ENCODE data around the gene NUP42.

NUP42 gene

GRCh38 chr7:23205909-23206767 lies 24.3 kb downstream of the NUP42 start:
- Histone ChIP-seq H3K27ac (ENCODE audit: low read length) (no peak overlapping the region), H3K9me3 (ENCODE audit: insufficient read depth, low read depth, low read length) (no peaks in the 10 kb centered on the region), H3K27me3 (ENCODE audit: insufficient read depth, low read length) (no peaks in the 10 kb centered on the region), H3K36me3 (ENCODE audit: insufficient read depth, low read depth, low read length) (peaks cover 7% of the 10 kb centered on the region), H3K4me3 (ENCODE audit: low read length) (no peak overlapping the region), H3K4me1 (ENCODE audit: insufficient read depth, low read length) (no peaks in the 10 kb centered on the region), H3K9ac (ENCODE audit: low read depth, low read length) (no peak overlapping the region)

DNA sequence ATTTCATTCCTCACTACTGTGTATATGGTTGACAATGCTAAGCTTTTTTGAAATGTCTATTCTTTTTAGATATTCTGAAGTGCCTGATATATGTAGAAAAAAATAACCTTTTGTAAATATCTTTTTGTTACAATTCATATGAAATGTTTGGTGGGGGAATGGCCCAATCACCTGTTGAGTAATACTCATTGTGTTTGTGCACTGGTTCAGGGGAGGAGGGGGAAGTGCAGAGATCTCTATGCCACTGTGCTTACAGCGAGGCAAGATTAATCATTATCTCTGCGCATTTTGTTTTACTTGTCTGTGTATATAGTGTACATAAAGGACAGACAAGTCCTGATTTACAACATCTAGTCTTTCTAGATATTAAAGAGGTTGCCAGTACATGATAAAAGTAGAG lies 25.2 kb downstream of the NUP42 start:
- Histone ChIP-seq H3K9ac (ENCODE audit: low read depth, low read length) (no peak overlapping the region), H3K27me3 (ENCODE audit: insufficient read depth, low read length) (no peaks in the 10 kb centered on the region), H3K4me1 (ENCODE audit: insufficient read depth, low read length) (no peaks in the 10 kb centered on the region), H3K27ac (ENCODE audit: low read length) (no peak overlapping the region), H3K9me3 (ENCODE audit: insufficient read depth, low read depth, low read length) (no peaks in the 10 kb centered on the region), H3K4me3 (ENCODE audit: low read length) (no peak overlapping the region), H3K36me3 (ENCODE audit: insufficient read depth, low read depth, low read length) (no peaks in the 10 kb centered on the region)

- no peaks in the 10 kb centered on the region for H3K4me1 ChIP-seq (ENCODE audit: insufficient read depth, low read length)
- H3K36me3 ChIP-seq (ENCODE audit: insufficient read depth, low read depth, low read length): no peaks in the 10 kb centered on the region
- no peak overlapping the region for H3K9ac ChIP-seq (ENCODE audit: low read depth, low read length)
- no peaks in the 10 kb centered on the region for H3K9me3 ChIP-seq (ENCODE audit: insufficient read depth, low read depth, low read length)
- no peak overlapping the region for H3K4me3 ChIP-seq (ENCODE audit: low read length)
- H3K27ac ChIP-seq (ENCODE audit: low read length): no peak overlapping the region
- no peaks in the 10 kb centered on the region for H3K27me3 ChIP-seq (ENCODE audit: insufficient read depth, low read length)
Measured at GRCh38 chr7:23207884-23208283, 26.0 kb downstream of the NUP42 start.

- no peak overlapping the region for H3K4me3 ChIP-seq (ENCODE audit: low read length)
- H3K9ac ChIP-seq (ENCODE audit: low read depth, low read length): no peak overlapping the region
- no peaks in the 10 kb centered on the region for H3K27me3 ChIP-seq (ENCODE audit: insufficient read depth, low read length)
- no peak overlapping the region for H3K27ac ChIP-seq (ENCODE audit: low read length)
- H3K4me1 ChIP-seq (ENCODE audit: insufficient read depth, low read length): no peaks in the 10 kb centered on the region
- no peaks in the 10 kb centered on the region for H3K36me3 ChIP-seq (ENCODE audit: insufficient read depth, low read depth, low read length)
- no peaks in the 10 kb centered on the region for H3K9me3 ChIP-seq (ENCODE audit: insufficient read depth, low read depth, low read length)
Measured at GRCh38 chr7:23208316-23208715, 26.5 kb downstream of the NUP42 start.

- no peaks in the 10 kb centered on the region for H3K9me3 ChIP-seq (ENCODE audit: insufficient read depth, low read depth, low read length)
- no peak overlapping the region for H3K9ac ChIP-seq (ENCODE audit: low read depth, low read length)
- no peaks in the 10 kb centered on the region for H3K4me1 ChIP-seq (ENCODE audit: insufficient read depth, low read length)
- H3K36me3 ChIP-seq (ENCODE audit: insufficient read depth, low read depth, low read length): no peaks in the 10 kb centered on the region
- H3K4me3 ChIP-seq (ENCODE audit: low read length): no peak overlapping the region
- no peak overlapping the region for H3K27ac ChIP-seq (ENCODE audit: low read length)
- H3K27me3 ChIP-seq (ENCODE audit: insufficient read depth, low read length): no peaks in the 10 kb centered on the region
Measured at GRCh38 chr7:23210506-23210905, 28.7 kb downstream of the NUP42 start.

DNA sequence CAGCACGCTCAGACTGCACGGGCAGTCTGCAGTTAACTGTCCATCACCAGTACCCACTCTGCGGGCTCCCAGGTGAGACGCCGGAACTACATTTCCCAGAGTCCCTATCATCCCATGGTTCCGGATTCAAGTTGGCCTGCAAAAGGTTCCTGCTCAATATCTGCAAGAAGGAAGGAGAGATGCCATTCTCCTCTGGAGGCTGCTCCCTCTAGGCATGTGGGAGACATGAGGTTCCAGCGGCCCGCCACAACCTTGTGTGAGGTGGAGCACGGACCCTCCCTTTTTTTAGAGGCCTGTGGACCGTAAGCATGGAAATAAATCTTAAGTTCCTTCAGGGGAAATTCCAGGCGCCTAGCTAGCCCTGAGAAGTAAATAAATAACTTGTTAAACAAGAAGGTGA lies 29.7 kb downstream of the NUP42 start:
- H3K36me3 ChIP-seq (ENCODE audit: insufficient read depth, low read depth, low read length): no peaks in the 10 kb centered on the region
- no peak overlapping the region for H3K27ac ChIP-seq (ENCODE audit: low read length)
- no peaks in the 10 kb centered on the region for H3K9me3 ChIP-seq (ENCODE audit: insufficient read depth, low read depth, low read length)
- H3K4me3 ChIP-seq (ENCODE audit: low read length): no peak overlapping the region
- H3K9ac ChIP-seq (ENCODE audit: low read depth, low read length): no peak overlapping the region
- H3K4me1 ChIP-seq (ENCODE audit: insufficient read depth, low read length): no peaks in the 10 kb centered on the region
- H3K27me3 ChIP-seq (ENCODE audit: insufficient read depth, low read length): no peaks in the 10 kb centered on the region

DNA sequence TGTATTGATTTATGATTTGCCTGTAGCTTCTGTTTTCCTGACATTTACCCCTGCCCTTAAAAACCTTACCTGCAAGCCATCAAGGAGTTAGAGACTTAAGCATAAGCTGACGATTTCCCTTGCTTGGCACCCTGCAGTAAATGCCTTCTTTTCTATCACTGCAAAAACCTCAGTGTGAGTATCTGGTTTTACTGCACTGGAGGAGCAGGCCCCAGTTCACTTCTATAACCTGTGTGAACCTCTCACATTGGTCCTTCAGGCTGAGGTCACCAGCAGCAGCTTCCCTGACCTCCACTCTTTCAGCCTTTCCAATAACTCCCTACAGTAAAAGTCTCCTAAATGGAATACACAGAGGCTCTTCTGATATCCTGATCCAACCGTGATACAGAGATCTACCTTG lies 30.5 kb downstream of the NUP42 start:
- no peaks in the 10 kb centered on the region for H3K9me3 ChIP-seq (ENCODE audit: insufficient read depth, low read depth, low read length)
- H3K4me1 ChIP-seq (ENCODE audit: insufficient read depth, low read length): no peaks in the 10 kb centered on the region
- no peaks in the 10 kb centered on the region for H3K27me3 ChIP-seq (ENCODE audit: insufficient read depth, low read length)
- no peaks in the 10 kb centered on the region for H3K36me3 ChIP-seq (ENCODE audit: insufficient read depth, low read depth, low read length)
- no peak overlapping the region for H3K4me3 ChIP-seq (ENCODE audit: low read length)
- no peak overlapping the region for H3K27ac ChIP-seq (ENCODE audit: low read length)
- H3K9ac ChIP-seq (ENCODE audit: low read depth, low read length): no peak overlapping the region

GRCh38 chr7:23212841-23213240 lies 31.0 kb downstream of the NUP42 start:
- no peaks in the 10 kb centered on the region for H3K36me3 ChIP-seq (ENCODE audit: insufficient read depth, low read depth, low read length)
- no peak overlapping the region for H3K9ac ChIP-seq (ENCODE audit: low read depth, low read length)
- no peaks in the 10 kb centered on the region for H3K27me3 ChIP-seq (ENCODE audit: insufficient read depth, low read length)
- no peak overlapping the region for H3K4me3 ChIP-seq (ENCODE audit: low read length)
- no peaks in the 10 kb centered on the region for H3K4me1 ChIP-seq (ENCODE audit: insufficient read depth, low read length)
- no peak overlapping the region for H3K27ac ChIP-seq (ENCODE audit: low read length)
- no peaks in the 10 kb centered on the region for H3K9me3 ChIP-seq (ENCODE audit: insufficient read depth, low read depth, low read length)

DNA sequence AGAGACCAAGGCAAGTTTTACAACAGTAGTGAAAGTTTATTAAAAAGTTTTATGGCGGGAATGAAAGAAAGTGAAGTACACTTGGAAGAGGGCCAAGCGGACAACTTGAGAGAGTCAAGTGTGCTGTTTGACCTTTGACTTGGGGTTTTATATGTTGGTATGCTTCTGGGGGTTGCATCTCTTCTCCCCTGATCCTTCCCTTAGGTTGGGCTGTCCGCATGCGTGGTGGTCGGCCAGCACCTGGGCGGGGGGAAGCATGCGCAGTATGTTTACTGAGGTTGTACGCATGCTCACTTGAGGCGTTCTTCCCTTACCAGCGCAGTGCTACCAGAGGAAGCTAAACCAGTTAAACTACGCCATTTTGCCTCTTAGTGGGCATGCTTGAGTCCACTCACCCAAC lies 31.9 kb downstream of the NUP42 start:
- H3K4me3 ChIP-seq (ENCODE audit: low read length): no peak overlapping the region
- no peak overlapping the region for H3K9ac ChIP-seq (ENCODE audit: low read depth, low read length)
- no peaks in the 10 kb centered on the region for H3K27me3 ChIP-seq (ENCODE audit: insufficient read depth, low read length)
- no peaks in the 10 kb centered on the region for H3K4me1 ChIP-seq (ENCODE audit: insufficient read depth, low read length)
- H3K36me3 ChIP-seq (ENCODE audit: insufficient read depth, low read depth, low read length): no peaks in the 10 kb centered on the region
- no peak overlapping the region for H3K27ac ChIP-seq (ENCODE audit: low read length)
- H3K9me3 ChIP-seq (ENCODE audit: insufficient read depth, low read depth, low read length): no peaks in the 10 kb centered on the region

GRCh38 chr7:23214423-23214822 lies 32.6 kb downstream of the NUP42 start:
- Histone ChIP-seq H3K27me3 (ENCODE audit: insufficient read depth, low read length) (no peaks in the 10 kb centered on the region), H3K9ac (ENCODE audit: low read depth, low read length) (no peak overlapping the region), H3K4me3 (ENCODE audit: low read length) (no peak overlapping the region), H3K36me3 (ENCODE audit: insufficient read depth, low read depth, low read length) (no peaks in the 10 kb centered on the region), H3K4me1 (ENCODE audit: insufficient read depth, low read length) (no peaks in the 10 kb centered on the region), H3K9me3 (ENCODE audit: insufficient read depth, low read depth, low read length) (no peaks in the 10 kb centered on the region), H3K27ac (ENCODE audit: low read length) (no peak overlapping the region)

DNA sequence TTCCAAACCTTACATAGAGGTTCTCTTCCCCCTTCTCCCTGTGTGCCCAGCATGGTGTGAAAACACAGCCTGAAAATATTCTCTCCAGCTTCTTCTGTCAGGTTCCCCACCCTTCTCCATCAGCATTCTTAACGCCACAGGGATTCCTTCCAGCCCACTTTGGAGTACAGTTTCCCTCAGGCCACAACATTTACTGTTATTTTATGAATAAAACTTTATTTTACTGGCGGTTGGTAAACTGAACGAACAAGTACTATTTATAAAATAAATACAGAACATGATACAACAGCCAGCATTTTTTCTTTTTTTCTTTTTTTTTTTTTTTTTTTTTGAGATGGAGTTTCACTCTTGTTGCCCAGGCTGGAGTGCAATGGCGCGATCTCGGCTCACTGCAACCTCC lies 33.1 kb downstream of the NUP42 start:
- H3K4me3 ChIP-seq (ENCODE audit: low read length): no peak overlapping the region
- H3K9ac ChIP-seq (ENCODE audit: low read depth, low read length): no peak overlapping the region
- no peaks in the 10 kb centered on the region for H3K4me1 ChIP-seq (ENCODE audit: insufficient read depth, low read length)
- no peaks in the 10 kb centered on the region for H3K36me3 ChIP-seq (ENCODE audit: insufficient read depth, low read depth, low read length)
- no peaks in the 10 kb centered on the region for H3K9me3 ChIP-seq (ENCODE audit: insufficient read depth, low read depth, low read length)
- H3K27me3 ChIP-seq (ENCODE audit: insufficient read depth, low read length): no peaks in the 10 kb centered on the region
- H3K27ac ChIP-seq (ENCODE audit: low read length): no peak overlapping the region

DNA sequence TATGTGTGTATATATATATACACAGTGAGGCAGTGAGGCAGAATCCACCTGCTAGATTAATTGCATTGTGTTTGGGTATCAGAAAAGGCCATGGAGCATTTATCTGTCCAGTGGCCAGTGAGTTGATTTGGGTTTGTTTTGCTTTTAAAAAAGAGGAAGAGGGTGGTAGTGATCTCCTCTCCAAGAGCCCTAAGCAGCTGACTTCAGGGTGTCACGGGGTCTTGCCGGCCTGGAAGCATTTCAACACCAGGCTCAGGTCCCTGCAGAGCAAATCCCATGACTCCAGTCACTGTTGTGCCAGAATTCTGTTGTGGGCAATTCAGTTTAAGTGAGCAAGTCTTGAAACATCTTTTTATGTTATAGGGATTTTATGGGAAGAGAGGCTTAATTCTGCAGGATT lies 34.2 kb downstream of the NUP42 start:
- no peak overlapping the region for H3K4me3 ChIP-seq (ENCODE audit: low read length)
- H3K9ac ChIP-seq (ENCODE audit: low read depth, low read length): no peak overlapping the region
- no peaks in the 10 kb centered on the region for H3K36me3 ChIP-seq (ENCODE audit: insufficient read depth, low read depth, low read length)
- H3K4me1 ChIP-seq (ENCODE audit: insufficient read depth, low read length): no peaks in the 10 kb centered on the region
- H3K27ac ChIP-seq (ENCODE audit: low read length): no peak overlapping the region
- H3K27me3 ChIP-seq (ENCODE audit: insufficient read depth, low read length): no peaks in the 10 kb centered on the region
- no peaks in the 10 kb centered on the region for H3K9me3 ChIP-seq (ENCODE audit: insufficient read depth, low read depth, low read length)

Data from iPS-20b (cell line).